ENCODE results near the gene RPS17.
"Not testable (repeated sequence)": the region's sequence is repeated elsewhere in the genome, so short reads cannot be mapped to it uniquely, and the experiment has no call there.

Gene RPS17

GRCh38 chr15:82505842-82506241 lies 34.4 kb downstream of the RPS17 start:
- not testable (repeated sequence) for DNase-seq

- not testable (repeated sequence) for DNase-seq
Observed at GRCh38 chr15:82504074-82504473, 36.2 kb downstream of the RPS17 start.

- not testable (repeated sequence) for DNase-seq
Observed at GRCh38 chr15:82502700-82503339, 37.4 kb downstream of the RPS17 start.

- DNase-seq = not testable (repeated sequence)
Observed at GRCh38 chr15:82500772-82501171, 39.5 kb downstream of the RPS17 start.

GRCh38 chr15:82497978-82498377 lies 42.3 kb downstream of the RPS17 start:
- not testable (repeated sequence) for DNase-seq

- DNase-seq = not testable (repeated sequence)
Observed at GRCh38 chr15:82488250-82488649, 52.0 kb downstream of the RPS17 start.

- not testable (repeated sequence) for DNase-seq
Observed at GRCh38 chr15:82487045-82487444, 53.2 kb downstream of the RPS17 start.

Measured in CD4-positive, alpha-beta T cell treated with Interleukin-17A for 4 hours (primary cell).